HepG2 (cell line): ENCODE measurements around the gene ENTREP3. TPM values are rescaled to one million over a fixed set of nuclear protein-coding genes. Genes with fewer than 3 reads are reported as not detected.

Experiments used
- GLI4 ChIP-seq: sonication (generic); formaldehyde crosslinking; IDR thresholded peaks from 2 replicates; pipeline ENCODE4 v1.5.1; 2020; ENCODE audit warnings: missing genetic modification reagents, mild to moderate bottlenecking, moderate library complexity, borderline replicate concordance
- MTA1 ChIP-seq: sonication (generic); formaldehyde crosslinking; IDR thresholded peaks from 2 replicates; pipeline ENCODE4 v1.4.0; 2020; ENCODE audit warnings: missing genetic modification reagents, mild to moderate bottlenecking, borderline replicate concordance
- RAD21 ChIP-seq: fragments of 450-650 bp; formaldehyde crosslinking; IDR thresholded peaks from 2 replicates; pipeline ENCODE4 v1.5.0; 2020; ENCODE audit warnings: mild to moderate bottlenecking
- SCMH1 ChIP-seq: sonication (generic); formaldehyde crosslinking; IDR thresholded peaks from 2 replicates; pipeline ENCODE4 v1.9.0; 2021; ENCODE audit warnings: missing genetic modification reagents, mild to moderate bottlenecking, borderline replicate concordance
- ZFX ChIP-seq: sonication (generic); formaldehyde crosslinking; IDR thresholded peaks from 2 replicates; pipeline ENCODE4 v1.4.0; 2020; ENCODE audit warnings: mild to moderate bottlenecking, low read depth, missing genetic modification reagents, moderate library complexity
- ZKSCAN8 ChIP-seq: IDR thresholded peaks from 2 replicates; pipeline ENCODE4 v1.6.1; 2016; ENCODE audit warnings: borderline replicate concordance, missing genetic modification reagents, missing compliant biosample characterization
- ZNF572 ChIP-seq: sonication (generic); formaldehyde crosslinking; IDR thresholded peaks from 2 replicates; pipeline ENCODE4 v1.5.1; 2020; ENCODE audit warnings: mild to moderate bottlenecking, missing genetic modification reagents
- ZNF619 ChIP-seq: sonication (generic); formaldehyde crosslinking; IDR thresholded peaks from 2 replicates; pipeline ENCODE4 v1.4.0; 2020; ENCODE audit warnings: mild to moderate bottlenecking, missing genetic modification reagents
- ZNF790 ChIP-seq: sonication (generic); formaldehyde crosslinking; IDR thresholded peaks from 2 replicates; pipeline ENCODE4 v1.8.0; 2022; ENCODE audit warnings: missing genetic modification reagents, mild to moderate bottlenecking, borderline replicate concordance
- polyA plus RNA-seq, 8 experiments: library from polyadenylated mRNA; depleted of rRNA in 3 of 8; stranded (reverse) in 7 of 8; unstranded in 1 of 8; fragments of >200 nt; fragmentation: Illumina TruSeq in 4 of 8; extraction: Trizol in 4 of 8; gene quantifications; 2 replicates each; pipeline versions ENCODE4 v1.2.1 to v1.2.3, GENCODE V29; 2011 to 2016; ENCODE audit warnings: low read depth in 4 of 8, missing spikeins in 1 of 8, mixed read lengths in 1 of 8; ENCODE audit not compliant: insufficient read depth in 1 of 8
- total RNA-seq, 5 experiments: library from RNA; depleted of rRNA; stranded (reverse); fragments of >200 nt; fragmentation: Illumina TruSeq; extraction: Trizol; gene quantifications; 2 replicates each; pipeline ENCODE4 v1.2.3, GENCODE V29; 2016; ENCODE audit warnings: low read depth in 1 of 5
- TF ChIP-seq, protein P1 (sequence below): sonication (generic); formaldehyde crosslinking; IDR thresholded peaks from 2 replicates; pipeline ENCODE4 v1.4.0; 2020; ENCODE audit warnings: missing genetic modification reagents
- TF ChIP-seq, protein P2 (sequence below): sonication (generic); formaldehyde crosslinking; IDR thresholded peaks from 2 replicates; pipeline ENCODE4 v1.8.0; 2022; ENCODE audit warnings: low read depth, missing genetic modification reagents
- TF ChIP-seq, protein P3 (sequence below): sonication (generic); formaldehyde crosslinking; IDR thresholded peaks from 2 replicates; pipeline ENCODE4 v1.4.0; 2020; ENCODE audit warnings: mild to moderate bottlenecking, missing genetic modification reagents

ENTREP3 gene
- total and polyA plus RNA-seq, 2 of the 13 experiments (the other 11 are each of a cell fraction or from before 2014, with no cell fraction given): 4.1 to 9.9 TPM

DNA sequence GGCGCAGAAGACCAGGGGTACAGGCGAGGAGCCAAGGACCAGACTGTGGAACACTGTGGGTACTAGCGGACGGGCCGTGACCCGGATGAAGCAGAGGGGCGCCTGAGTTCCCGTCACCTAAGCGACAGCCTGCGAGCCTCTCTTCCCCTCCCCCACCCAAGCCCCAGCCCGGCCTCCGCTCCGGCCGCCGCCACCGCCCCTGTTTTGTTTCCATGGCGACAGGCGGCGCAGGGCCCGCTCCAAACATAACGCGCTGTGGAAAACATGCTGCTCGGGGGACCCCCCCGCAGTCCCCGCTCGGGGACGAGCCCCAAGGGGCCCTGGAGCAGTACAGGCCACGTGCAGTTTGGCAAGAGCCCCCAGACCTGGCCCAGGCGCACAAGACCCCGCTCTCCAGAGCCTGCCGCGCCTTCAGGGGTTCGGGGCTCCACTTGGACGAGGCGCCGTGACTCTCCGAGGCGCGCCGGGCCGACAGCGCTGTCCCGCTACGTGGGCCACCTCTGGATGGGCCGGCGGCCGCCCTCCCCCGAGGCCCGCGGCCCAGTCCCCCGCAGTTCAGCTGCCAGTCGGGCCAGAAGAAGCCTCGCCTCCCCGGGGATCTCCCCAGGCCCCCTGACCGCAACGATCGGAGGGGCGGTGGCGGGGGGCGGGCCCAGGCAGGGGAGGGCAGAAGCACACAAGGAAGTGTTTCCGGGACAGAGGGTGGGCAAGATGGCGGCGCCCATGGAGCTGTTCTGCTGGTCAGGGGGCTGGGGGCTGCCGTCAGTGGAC is 46.6 kb downstream of the ENTREP3 start, which contains the start of gene MTX1 (continued):
- TF ChIP-seq, protein P1, sequence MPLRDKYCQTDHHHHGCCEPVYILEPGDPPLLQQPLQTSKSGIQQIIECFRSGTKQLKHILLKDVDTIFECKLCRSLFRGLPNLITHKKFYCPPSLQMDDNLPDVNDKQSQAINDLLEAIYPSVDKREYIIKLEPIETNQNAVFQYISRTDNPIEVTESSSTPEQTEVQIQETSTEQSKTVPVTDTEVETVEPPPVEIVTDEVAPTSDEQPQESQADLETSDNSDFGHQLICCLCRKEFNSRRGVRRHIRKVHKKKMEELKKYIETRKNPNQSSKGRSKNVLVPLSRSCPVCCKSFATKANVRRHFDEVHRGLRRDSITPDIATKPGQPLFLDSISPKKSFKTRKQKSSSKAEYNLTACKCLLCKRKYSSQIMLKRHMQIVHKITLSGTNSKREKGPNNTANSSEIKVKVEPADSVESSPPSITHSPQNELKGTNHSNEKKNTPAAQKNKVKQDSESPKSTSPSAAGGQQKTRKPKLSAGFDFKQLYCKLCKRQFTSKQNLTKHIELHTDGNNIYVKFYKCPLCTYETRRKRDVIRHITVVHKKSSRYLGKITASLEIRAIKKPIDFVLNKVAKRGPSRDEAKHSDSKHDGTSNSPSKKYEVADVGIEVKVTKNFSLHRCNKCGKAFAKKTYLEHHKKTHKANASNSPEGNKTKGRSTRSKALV (CRISPR knock-in tag): no peak; the same call in 1 of the 2 replicates
- TF ChIP-seq ZNF572 (CRISPR knock-in tag) (no peak), ZNF619 (CRISPR knock-in tag) (no peak), RAD21 (CRISPR knock-in tag) (peak; percentile 27; the same call in 1 of the 2 replicates), ZNF790 (peak; percentile 74; the same call in 1 of the 2 replicates), MTA1 (CRISPR knock-in tag) (peak; percentile 16; the same call in 1 of the 2 replicates), SCMH1 (CRISPR knock-in tag) (no peak), ZFX (CRISPR knock-in tag) (peak; percentile 85), ZKSCAN8 (CRISPR knock-in tag) (no peak), GLI4 (0 out of 2 replicates have a peak, but pooled peaks have one; percentile 85)
- TF ChIP-seq, protein P2, sequence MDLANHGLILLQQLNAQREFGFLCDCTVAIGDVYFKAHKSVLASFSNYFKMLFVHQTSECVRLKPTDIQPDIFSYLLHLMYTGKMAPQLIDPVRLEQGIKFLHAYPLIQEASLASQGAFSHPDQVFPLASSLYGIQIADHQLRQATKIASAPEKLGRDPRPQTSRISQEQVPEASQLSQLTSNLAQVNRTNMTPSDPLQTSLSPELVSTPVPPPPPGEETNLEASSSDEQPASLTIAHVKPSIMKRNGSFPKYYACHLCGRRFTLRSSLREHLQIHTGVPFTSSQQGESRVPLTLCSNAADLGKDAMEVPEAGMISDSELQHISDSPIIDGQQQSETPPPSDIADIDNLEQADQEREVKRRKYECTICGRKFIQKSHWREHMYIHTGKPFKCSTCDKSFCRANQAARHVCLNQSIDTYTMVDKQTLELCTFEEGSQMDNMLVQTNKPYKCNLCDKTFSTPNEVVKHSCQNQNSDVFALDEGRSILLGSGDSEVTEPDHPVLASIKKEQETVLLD (CRISPR knock-in tag): 0 out of 2 replicates have a peak, but pooled peaks have one; percentile 58
- TF ChIP-seq, protein P3, sequence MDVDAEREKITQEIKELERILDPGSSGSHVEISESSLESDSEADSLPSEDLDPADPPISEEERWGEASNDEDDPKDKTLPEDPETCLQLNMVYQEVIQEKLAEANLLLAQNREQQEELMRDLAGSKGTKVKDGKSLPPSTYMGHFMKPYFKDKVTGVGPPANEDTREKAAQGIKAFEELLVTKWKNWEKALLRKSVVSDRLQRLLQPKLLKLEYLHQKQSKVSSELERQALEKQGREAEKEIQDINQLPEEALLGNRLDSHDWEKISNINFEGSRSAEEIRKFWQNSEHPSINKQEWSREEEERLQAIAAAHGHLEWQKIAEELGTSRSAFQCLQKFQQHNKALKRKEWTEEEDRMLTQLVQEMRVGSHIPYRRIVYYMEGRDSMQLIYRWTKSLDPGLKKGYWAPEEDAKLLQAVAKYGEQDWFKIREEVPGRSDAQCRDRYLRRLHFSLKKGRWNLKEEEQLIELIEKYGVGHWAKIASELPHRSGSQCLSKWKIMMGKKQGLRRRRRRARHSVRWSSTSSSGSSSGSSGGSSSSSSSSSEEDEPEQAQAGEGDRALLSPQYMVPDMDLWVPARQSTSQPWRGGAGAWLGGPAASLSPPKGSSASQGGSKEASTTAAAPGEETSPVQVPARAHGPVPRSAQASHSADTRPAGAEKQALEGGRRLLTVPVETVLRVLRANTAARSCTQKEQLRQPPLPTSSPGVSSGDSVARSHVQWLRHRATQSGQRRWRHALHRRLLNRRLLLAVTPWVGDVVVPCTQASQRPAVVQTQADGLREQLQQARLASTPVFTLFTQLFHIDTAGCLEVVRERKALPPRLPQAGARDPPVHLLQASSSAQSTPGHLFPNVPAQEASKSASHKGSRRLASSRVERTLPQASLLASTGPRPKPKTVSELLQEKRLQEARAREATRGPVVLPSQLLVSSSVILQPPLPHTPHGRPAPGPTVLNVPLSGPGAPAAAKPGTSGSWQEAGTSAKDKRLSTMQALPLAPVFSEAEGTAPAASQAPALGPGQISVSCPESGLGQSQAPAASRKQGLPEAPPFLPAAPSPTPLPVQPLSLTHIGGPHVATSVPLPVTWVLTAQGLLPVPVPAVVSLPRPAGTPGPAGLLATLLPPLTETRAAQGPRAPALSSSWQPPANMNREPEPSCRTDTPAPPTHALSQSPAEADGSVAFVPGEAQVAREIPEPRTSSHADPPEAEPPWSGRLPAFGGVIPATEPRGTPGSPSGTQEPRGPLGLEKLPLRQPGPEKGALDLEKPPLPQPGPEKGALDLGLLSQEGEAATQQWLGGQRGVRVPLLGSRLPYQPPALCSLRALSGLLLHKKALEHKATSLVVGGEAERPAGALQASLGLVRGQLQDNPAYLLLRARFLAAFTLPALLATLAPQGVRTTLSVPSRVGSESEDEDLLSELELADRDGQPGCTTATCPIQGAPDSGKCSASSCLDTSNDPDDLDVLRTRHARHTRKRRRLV (CRISPR knock-in tag): no peak
